ENCODE measurements around the gene TOPBP1.

- no peak for TF ChIP-seq CTCF (IDR thresholded peaks at IDR 0.05; ENCODE audit: low read length)
- no peak for TF ChIP-seq EZH2phosphoT487 (IDR thresholded peaks at IDR 0.05; ENCODE audit: low read length)
Measured at GRCh38 chr3:133644768-133645167, 17.0 kb downstream of the TOPBP1 start.

Measured in MM.1S (cell line).